Measurements from ENCODE around the gene JADE1.

Gene JADE1

DNA sequence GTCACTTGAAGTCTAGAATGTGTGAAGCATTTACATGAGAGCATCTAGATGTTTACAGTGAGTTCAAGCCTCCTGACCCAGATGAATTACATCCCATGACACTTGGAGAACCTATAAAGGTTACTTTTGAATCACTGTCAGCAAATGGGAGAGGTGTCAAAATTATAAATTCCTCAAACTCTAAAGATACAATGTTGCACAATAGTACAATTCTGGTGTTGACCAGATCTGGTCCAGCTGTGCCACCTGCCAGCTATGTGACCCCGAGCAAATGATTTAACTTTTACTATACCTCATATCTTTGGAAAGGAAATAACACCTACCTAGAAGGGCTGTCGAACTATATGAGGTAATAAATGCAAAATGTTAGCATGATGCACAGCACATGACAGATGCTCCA is 69.8 kb downstream of the JADE1 start:
- no peak for FAIRE-seq

DNA sequence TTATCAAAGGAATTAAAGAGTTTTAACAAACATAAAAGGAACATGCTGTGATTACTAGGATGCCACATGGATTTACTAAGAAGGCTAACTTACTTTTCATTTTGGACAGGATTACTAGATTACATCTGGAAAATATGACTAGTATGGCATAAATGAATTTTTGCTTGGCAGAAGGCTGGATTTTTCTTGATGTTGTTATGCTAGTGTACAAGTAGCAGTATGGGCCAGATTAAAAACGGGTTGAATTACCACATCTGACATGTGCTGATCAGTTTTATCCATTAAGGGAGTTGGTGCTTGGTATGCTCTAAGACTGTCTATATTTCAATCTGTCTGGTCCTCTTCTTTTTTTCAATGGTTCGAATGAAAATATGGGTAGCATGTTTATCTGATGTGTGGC is 70.5 kb downstream of the JADE1 start:
- no peak for FAIRE-seq

DNA sequence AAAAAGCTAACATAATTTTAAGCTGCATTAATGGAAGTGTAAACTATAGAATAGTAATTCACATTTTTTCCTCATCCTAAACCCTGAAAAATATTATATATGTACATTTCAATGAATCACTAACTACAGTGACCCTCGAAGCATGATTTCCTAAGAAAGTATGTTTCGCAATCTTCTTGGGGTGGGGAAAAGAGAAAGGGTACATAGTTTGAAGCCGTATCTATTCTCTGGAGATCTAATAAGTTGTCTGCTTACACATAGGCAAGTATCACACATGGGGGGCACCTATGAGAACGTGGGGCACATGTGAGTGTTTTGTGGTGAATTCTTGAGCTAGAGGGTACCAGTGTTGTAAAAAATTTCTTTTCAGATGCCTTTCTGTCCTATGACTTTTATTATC is 71.2 kb downstream of the JADE1 start:
- no peak for FAIRE-seq

DNA sequence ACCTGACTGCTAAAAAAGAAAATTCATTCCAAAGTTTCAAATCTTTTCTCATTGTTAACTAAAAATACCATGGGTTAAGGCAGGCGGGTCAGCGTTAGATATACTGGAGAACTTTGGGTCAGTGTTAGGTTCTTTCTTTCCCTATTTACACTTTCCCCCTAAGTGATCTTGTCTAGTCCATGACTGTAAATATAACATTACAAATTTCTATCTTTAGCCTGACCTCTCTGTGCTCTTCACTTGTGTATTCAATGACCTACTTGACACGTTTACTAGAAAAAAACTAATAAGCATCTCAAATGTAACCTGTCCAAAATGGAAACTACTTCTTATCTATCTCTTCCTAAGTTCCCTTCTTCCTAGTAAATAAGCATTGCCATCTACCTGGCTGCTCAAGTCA is 95.3 kb downstream of the JADE1 start:
- FAIRE-seq = no peak

DNA sequence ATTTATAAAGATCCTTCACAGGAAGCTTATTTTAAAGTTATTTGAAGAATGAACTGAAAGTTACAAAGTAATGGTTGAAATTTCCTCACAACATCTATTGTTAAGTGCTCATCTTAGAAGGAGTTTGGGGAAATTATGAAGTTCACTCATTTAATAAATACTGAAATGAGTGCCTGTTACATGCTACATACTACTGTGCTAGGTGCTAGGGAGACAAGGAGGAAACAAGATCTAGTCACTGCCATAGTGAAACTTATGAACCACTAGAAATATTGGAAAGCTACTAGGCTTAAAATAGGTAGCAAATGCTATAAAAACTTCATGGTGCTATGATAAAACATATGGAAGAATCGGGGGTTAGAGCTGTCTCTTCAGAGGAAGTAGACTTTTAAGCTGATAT is 97.1 kb downstream of the JADE1 start:
- FAIRE-seq = no peak

DNA sequence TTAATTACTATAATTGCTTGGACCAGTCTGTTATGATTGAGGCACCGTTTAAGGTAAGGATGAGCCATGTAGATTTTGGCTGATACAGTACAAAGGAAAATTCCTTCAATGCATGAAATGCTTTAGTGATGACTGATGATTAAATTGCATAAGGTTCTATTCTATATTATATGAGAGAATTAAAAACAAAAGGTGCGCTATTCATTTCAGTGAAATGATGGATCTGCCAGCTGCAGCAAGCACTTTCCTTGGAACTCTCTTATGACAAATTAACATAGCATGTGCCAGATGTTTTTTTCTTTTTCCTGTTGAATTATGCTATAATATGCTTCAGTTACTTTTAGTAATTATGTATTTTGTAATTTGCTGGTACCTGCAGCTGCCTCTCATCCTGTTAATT is 98.5 kb downstream of the JADE1 start:
- no peak for FAIRE-seq

DNA sequence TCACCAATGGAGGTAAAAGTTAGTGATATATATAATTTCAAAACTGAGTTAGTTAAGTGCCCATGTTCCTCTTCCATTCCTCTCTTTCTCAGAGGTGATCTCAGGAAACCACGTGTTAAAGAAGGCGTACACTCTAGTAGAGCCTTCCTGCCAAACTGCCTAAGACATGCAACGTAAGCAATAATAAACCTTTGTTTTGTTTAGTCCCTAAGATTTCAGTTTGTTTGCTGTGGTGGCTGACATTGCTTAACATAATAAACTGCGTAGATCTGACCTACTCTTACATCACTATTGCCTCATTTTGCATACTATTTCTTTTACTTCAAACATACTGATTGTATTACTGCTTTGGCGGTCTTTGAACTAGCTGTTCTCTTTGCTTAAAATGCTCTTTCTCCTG is 99.2 kb downstream of the JADE1 start:
- no peak for FAIRE-seq

DNA sequence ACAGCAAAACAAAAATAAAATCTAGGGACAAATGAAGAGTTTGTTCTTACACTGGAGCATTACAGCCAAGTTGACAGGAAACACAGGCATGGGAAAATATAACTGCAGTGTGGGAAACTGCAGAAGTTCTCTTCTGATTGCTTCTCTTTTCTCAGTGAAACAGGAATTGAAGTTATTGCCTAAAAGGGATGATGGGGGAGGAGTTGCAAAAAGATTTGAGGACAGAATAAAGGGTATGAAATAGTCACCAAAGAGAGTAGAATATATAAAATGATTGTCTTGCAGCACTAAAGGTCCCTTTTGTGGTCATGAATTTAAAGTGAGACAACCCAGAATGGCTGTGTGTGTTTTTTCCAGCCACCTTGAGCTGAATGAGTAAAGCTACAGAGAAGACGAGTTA is 103.7 kb downstream of the JADE1 start:
- no peak for FAIRE-seq

DNA sequence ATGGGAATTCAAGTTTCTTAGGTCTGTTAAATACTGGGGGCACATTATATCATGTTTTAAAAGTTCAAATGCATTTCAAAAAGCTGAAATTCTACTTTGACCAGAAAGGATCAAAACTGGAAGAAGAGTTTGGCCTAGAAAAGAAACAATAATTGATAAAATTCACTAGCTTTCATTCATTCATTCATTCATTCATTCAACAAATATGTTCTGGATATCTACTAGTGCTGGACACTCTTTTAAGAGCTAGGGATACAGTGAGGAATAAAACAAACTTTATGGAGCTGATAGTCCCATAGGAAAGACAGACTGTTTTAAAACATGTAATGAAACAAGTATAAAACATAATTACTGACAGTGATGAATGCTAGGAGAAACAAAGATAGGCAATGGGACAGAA is 106.0 kb downstream of the JADE1 start:
- FAIRE-seq = no peak

DNA sequence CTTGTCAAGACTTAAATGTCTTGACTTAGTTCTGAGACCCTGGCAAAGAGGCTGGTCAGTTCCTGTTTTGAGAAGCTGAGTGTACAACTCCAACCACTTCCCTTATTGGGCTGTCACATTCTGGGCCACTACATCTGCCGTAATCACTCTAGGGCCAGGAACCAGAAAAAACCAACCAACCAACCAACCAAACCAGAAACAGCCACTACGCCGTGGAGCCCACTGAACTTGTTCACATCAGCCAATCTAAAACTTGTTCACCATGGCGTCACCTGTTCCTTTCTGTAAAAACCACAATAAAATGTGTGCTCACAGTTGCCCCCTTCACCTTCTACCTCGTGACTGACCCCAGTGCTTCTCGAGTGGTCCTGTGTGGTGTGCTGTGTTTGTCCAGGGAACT is 107.3 kb downstream of the JADE1 start:
- no peak for FAIRE-seq

DNA sequence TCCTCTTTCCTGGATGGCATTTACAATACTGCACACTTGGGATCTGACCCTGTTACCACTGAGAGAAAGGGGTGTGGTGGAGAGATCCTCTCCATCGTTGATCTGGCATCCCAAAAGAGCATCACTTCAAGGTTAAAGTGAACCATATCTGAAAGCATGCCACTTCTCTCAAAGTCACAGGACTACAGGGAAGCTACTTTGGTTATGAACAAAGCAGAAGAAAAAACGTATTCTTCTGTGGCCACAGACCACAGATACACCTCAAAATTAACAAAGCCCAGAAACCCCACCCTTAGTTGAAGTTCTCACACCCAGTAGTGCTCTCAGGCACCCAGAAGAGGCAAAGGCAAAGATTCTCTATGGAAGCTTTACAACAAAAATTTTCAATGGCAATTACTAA is 108.3 kb downstream of the JADE1 start:
- no peak for FAIRE-seq

DNA sequence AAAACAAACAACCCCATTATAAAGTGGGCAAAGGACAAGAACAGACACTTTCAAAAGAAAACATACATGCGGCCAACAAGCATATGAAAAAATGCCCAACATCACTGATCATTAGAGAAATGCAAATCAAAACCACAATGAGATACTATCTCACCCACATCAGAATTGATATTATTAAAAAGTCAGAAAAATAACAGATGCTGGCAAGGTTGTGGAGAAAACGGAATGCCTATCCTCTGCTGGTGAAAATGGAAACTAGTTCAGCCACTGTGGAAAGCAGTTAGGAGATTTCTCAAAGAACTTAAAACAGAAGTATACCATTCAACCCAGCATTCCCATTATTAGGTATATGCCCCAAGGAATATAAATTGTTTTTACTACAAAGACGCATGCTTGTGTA is 112.5 kb downstream of the JADE1 start:
- no peak for FAIRE-seq
